ENCODE measurements around the gene ARHGAP4.

Gene ARHGAP4

GRCh38 chrX:153947009-153947769 is 21.1 kb upstream of the ARHGAP4 start:
- H3K36me3 ChIP-seq (replicated peaks in 1 of 2; ENCODE audit: control insufficient read depth in 2 of 2, insufficient read depth in 2 of 2, low read length in 2 of 2): peaks cover 17 to 46% of the 10 kb centered on the region in 2 donors
- no peak overlapping the region for H2BK5ac ChIP-seq (ENCODE audit: low read length)
- no peak overlapping the region for H2AFZ ChIP-seq (ENCODE audit: low read length)
- H3K27ac ChIP-seq (replicated peaks; ENCODE audit: low read length): peak overlapping the region; percentile 94
- peaks cover 2% of the 10 kb centered on the region for H3K79me1 ChIP-seq (ENCODE audit: low read depth, low read length)
- peak overlapping the region; percentile 38 for H3K18ac ChIP-seq (ENCODE audit: low read length)
- H4K91ac ChIP-seq (ENCODE audit: low read depth, low read length, poor library complexity): no peak overlapping the region
- H3K4me3 ChIP-seq (ENCODE audit: low read length in 2 of 2): no peak overlapping the region
- no peak overlapping the region for H3K9ac ChIP-seq (ENCODE audit: low read depth, low read length, poor library complexity)
- H2BK15ac ChIP-seq (ENCODE audit: low read length): no peak overlapping the region
- H2BK12ac ChIP-seq (ENCODE audit: low read length): no peak overlapping the region
- no peak overlapping the region for H3K23ac ChIP-seq (ENCODE audit: low read depth, low read length, poor library complexity)
- no peak overlapping the region for H2BK120ac ChIP-seq (ENCODE audit: low read depth, low read length)
- H4K8ac ChIP-seq (ENCODE audit: low read depth, low read length): no peak overlapping the region
- H3K4me1 ChIP-seq (ENCODE audit: control insufficient read depth in 2 of 2, insufficient read depth in 1 of 2, low read depth in 1 of 2, low read length in 2 of 2): peaks cover 12 to 19% of the 10 kb centered on the region in 2 donors
- H3K9me3 ChIP-seq (replicated peaks in 1 of 2; ENCODE audit: control insufficient read depth in 2 of 2, insufficient read depth in 1 of 2, low read depth in 1 of 2, low read length in 2 of 2): no peaks in the 10 kb centered on the region
- no peak overlapping the region for H3K4ac ChIP-seq (ENCODE audit: low read length)
- H3K14ac ChIP-seq (ENCODE audit: low read length): no peak overlapping the region
- no peak overlapping the region for H3K4me2 ChIP-seq (ENCODE audit: insufficient read depth, low read length, poor library complexity, severe bottlenecking)
- H2AK5ac ChIP-seq (ENCODE audit: low read depth, low read length): peak overlapping the region; percentile 46
- H3K27me3 ChIP-seq (ENCODE audit: control insufficient read depth in 3 of 3, insufficient read depth in 3 of 3, low read depth in 1 of 3, low read length in 3 of 3): peaks cover 0 to 5% (median 0%) of the 10 kb centered on the region in 3 experiments
- no CpG with 5 or more reads among the region's 19 CpGs for WGBS, 2 donors (ENCODE audit: extremely low coverage in 2 of 2, insufficient read length in 2 of 2, insufficient replicate concordance in 1 of 2)
- DNase-seq (ENCODE audit: low spot score): peak; percentile 56

- Histone ChIP-seq H4K91ac (ENCODE audit: low read depth, low read length, poor library complexity) (no peak overlapping the region), H3K36me3 (replicated peaks in 1 of 2; ENCODE audit: control insufficient read depth in 2 of 2, insufficient read depth in 2 of 2, low read length in 2 of 2) (peaks cover 10 to 37% of the 10 kb centered on the region in 2 donors), H2AK5ac (ENCODE audit: low read depth, low read length) (peak overlapping the region; percentile 46), H2BK15ac (ENCODE audit: low read length) (no peak overlapping the region), H3K79me1 (ENCODE audit: low read depth, low read length) (peaks cover 2% of the 10 kb centered on the region), H2BK5ac (ENCODE audit: low read length) (no peak overlapping the region), H3K23ac (ENCODE audit: low read depth, low read length, poor library complexity) (no peak overlapping the region), H4K8ac (ENCODE audit: low read depth, low read length) (no peak overlapping the region), H3K4me1 (ENCODE audit: control insufficient read depth in 2 of 2, insufficient read depth in 1 of 2, low read depth in 1 of 2, low read length in 2 of 2) (peaks cover 12 to 25% of the 10 kb centered on the region in 2 donors), H2BK120ac (ENCODE audit: low read depth, low read length) (no peak overlapping the region), H2BK12ac (ENCODE audit: low read length) (no peak overlapping the region), H3K27ac (replicated peaks; ENCODE audit: low read length) (no peak overlapping the region), H3K14ac (ENCODE audit: low read length) (no peak overlapping the region), H3K4me2 (ENCODE audit: insufficient read depth, low read length, poor library complexity, severe bottlenecking) (no peak overlapping the region), H3K4me3 (ENCODE audit: low read length in 2 of 2) (no peak overlapping the region), H3K4ac (ENCODE audit: low read length) (no peak overlapping the region), H3K18ac (ENCODE audit: low read length) (no peak overlapping the region), H3K9ac (ENCODE audit: low read depth, low read length, poor library complexity) (no peak overlapping the region), H3K9me3 (replicated peaks in 1 of 2; ENCODE audit: control insufficient read depth in 2 of 2, insufficient read depth in 1 of 2, low read depth in 1 of 2, low read length in 2 of 2) (no peaks in the 10 kb centered on the region), H3K27me3 (ENCODE audit: control insufficient read depth in 3 of 3, insufficient read depth in 3 of 3, low read depth in 1 of 3, low read length in 3 of 3) (peaks cover 0 to 5% (median 0%) of the 10 kb centered on the region in 3 experiments), H2AFZ (ENCODE audit: low read length) (no peak overlapping the region)
- WGBS, 2 donors (ENCODE audit: extremely low coverage in 2 of 2, insufficient read length in 2 of 2, insufficient replicate concordance in 1 of 2): no CpG with 5 or more reads among the region's 24 CpGs
- no peak for DNase-seq (ENCODE audit: low spot score)
Measured at GRCh38 chrX:153945956-153946943, 20.2 kb upstream of the ARHGAP4 start.

GRCh38 chrX:153944800-153945150 is 18.7 kb upstream of the ARHGAP4 start:
- Histone ChIP-seq H3K27ac (replicated peaks; ENCODE audit: low read length) (no peak overlapping the region), H2BK120ac (ENCODE audit: low read depth, low read length) (no peak overlapping the region), H2BK15ac (ENCODE audit: low read length) (no peak overlapping the region), H3K4me1 (ENCODE audit: control insufficient read depth in 2 of 2, insufficient read depth in 1 of 2, low read depth in 1 of 2, low read length in 2 of 2) (peaks cover 12 to 27% of the 10 kb centered on the region in 2 donors), H3K79me1 (ENCODE audit: low read depth, low read length) (no peaks in the 10 kb centered on the region), H3K9ac (ENCODE audit: low read depth, low read length, poor library complexity) (no peak overlapping the region), H3K4ac (ENCODE audit: low read length) (no peak overlapping the region), H3K4me2 (ENCODE audit: insufficient read depth, low read length, poor library complexity, severe bottlenecking) (no peak overlapping the region), H2BK12ac (ENCODE audit: low read length) (no peak overlapping the region), H3K4me3 (ENCODE audit: low read length in 2 of 2) (no peak overlapping the region), H3K36me3 (replicated peaks in 1 of 2; ENCODE audit: control insufficient read depth in 2 of 2, insufficient read depth in 2 of 2, low read length in 2 of 2) (peaks cover 4 to 22% of the 10 kb centered on the region in 2 donors), H2AK5ac (ENCODE audit: low read depth, low read length) (no peak overlapping the region), H3K9me3 (replicated peaks in 1 of 2; ENCODE audit: control insufficient read depth in 2 of 2, insufficient read depth in 1 of 2, low read depth in 1 of 2, low read length in 2 of 2) (no peaks in the 10 kb centered on the region), H2AFZ (ENCODE audit: low read length) (peak overlapping the region; percentile 75), H3K18ac (ENCODE audit: low read length) (no peak overlapping the region), H4K91ac (ENCODE audit: low read depth, low read length, poor library complexity) (no peak overlapping the region), H3K23ac (ENCODE audit: low read depth, low read length, poor library complexity) (no peak overlapping the region), H2BK5ac (ENCODE audit: low read length) (no peak overlapping the region), H3K27me3 (ENCODE audit: control insufficient read depth in 3 of 3, insufficient read depth in 3 of 3, low read depth in 1 of 3, low read length in 3 of 3) (peaks cover 0 to 8% (median 0%) of the 10 kb centered on the region in 3 experiments), H4K8ac (ENCODE audit: low read depth, low read length) (no peak overlapping the region), H3K14ac (ENCODE audit: low read length) (no peak overlapping the region)
- no peak for DNase-seq (ENCODE audit: low spot score)
- no CpG with 5 or more reads among the region's 6 CpGs for WGBS, 2 donors (ENCODE audit: extremely low coverage in 2 of 2, insufficient read length in 2 of 2, insufficient replicate concordance in 1 of 2)
